ENCODE measurements around the gene TMEM132D. TPM values are rescaled to one million over a fixed set of nuclear protein-coding genes. Genes with fewer than 3 reads are reported as not detected.

Gene TMEM132D
- total and polyA plus RNA-seq, 2 of the 4 experiments (the other 2 are of a cell fraction) = not detected

DNA sequence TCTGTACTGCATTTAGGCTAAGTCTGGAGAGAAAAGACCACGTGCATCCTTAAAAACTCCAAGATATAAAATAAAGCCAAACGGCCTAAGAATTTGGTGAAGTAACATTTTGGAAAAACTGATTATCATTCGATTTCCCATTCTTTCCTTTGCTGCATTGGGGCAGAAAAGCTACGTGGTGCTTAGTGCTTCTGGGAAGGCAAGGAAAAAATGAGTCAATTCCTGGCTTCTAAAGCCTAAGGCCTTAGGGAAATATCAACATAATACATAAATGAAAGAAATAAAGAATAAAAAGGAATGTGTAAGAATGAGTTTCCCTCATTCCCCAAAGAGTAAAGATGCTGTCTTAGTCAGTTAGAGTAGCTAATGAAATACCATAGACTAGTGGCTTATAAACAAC lies 530.1 kb downstream of the TMEM132D start:
- no peak overlapping the region for H2AK9ac ChIP-seq (replicated peaks; ENCODE audit: low read depth, low read length, poor library complexity)
- no CpG with 5 or more reads among the region's 4 CpGs for WGBS, 2 experiments (ENCODE audit: extremely low coverage in 2 of 2, insufficient read length in 1 of 2)
- peaks cover 15% of the 10 kb centered on the region for H3K9me3 ChIP-seq (ENCODE audit: control insufficient read depth, insufficient read depth, low read length)
- no peak for ATAC-seq (ENCODE audit: low read depth)
- dilution Hi-C loops (cut with HindIII; ENCODE audit: low sequenced_read_pairs, unreplicated experiment) (no loop called here), intact Hi-C loops (cut with micrococcal nuclease) (no loop called here), in situ Hi-C loops (cut with MboI; ENCODE audit: low sequenced_read_pairs) (no loop called here)
- H3K23ac ChIP-seq (ENCODE audit: low read depth, low read length) = no peak overlapping the region
- H4K20me1 ChIP-seq (ENCODE audit: insufficient read depth, low read length) = no peaks in the 10 kb centered on the region
- H3K56ac ChIP-seq (ENCODE audit: extremely low read depth, insufficient read depth, low read length) = no peak overlapping the region
- H2BK20ac ChIP-seq (ENCODE audit: low read depth, low read length) = no peak overlapping the region
- TF ChIP-seq USF2 (IDR thresholded peaks at IDR 0.05; ENCODE audit: low read depth, low read length) (no peak), POLR2A (IDR thresholded peaks at IDR 0.05; ENCODE audit: low read depth, low read length) (no peak), RAD21 (IDR thresholded peaks at IDR 0.05; ENCODE audit: low read length) (no peak), NFE2L2 (IDR thresholded peaks at IDR 0.05; ENCODE audit: low read depth, low read length) (no peak), CHD1 (IDR thresholded peaks at IDR 0.05; ENCODE audit: low read depth, low read length) (no peak), MAFK (IDR thresholded peaks at IDR 0.05; ENCODE audit: low read depth, low read length) (no peak), MXI1 (IDR thresholded peaks at IDR 0.05; ENCODE audit: borderline replicate concordance, low read depth, low read length) (no peak), ELK1 (IDR thresholded peaks at IDR 0.05; ENCODE audit: borderline replicate concordance, low read depth, low read length) (no peak), BHLHE40 (IDR thresholded peaks at IDR 0.05; ENCODE audit: low read depth, low read length) (no peak), CEBPB (IDR thresholded peaks at IDR 0.05; ENCODE audit: low read depth, low read length) (no peak)
- no peak overlapping the region for H3K4ac ChIP-seq (ENCODE audit: low read depth, low read length)
- no peak overlapping the region for H2AFZ ChIP-seq (replicated peaks; ENCODE audit: low read length, poor library complexity)
- no peaks in the 10 kb centered on the region for H3K27me3 ChIP-seq (ENCODE audit: control insufficient read depth, insufficient read depth, low read length)
- H3K14ac ChIP-seq (replicated peaks; ENCODE audit: low read depth, low read length) = no peak overlapping the region
- no peak overlapping the region for H3K4me3 ChIP-seq (ENCODE audit: insufficient read depth, low read depth, low read length)
- no peak overlapping the region for H2BK120ac ChIP-seq (ENCODE audit: low read depth, low read length)
- no peaks in the 10 kb centered on the region for H3K36me3 ChIP-seq (ENCODE audit: control insufficient read depth, insufficient read depth, low read length)
- no peak overlapping the region for H4K91ac ChIP-seq (ENCODE audit: insufficient read depth, low read depth, low read length)
- no TSS peak for BruUV-seq (replicated peaks)
- no peaks in the 10 kb centered on the region for H3K9me1 ChIP-seq (ENCODE audit: insufficient read depth, low read length)
- ChIA-PET POLR2A (ENCODE audit: unreplicated experiment) (no interaction called here), CTCF (interaction anchor here (0.6 kb wide), 1 partner anchor 1246 kb away, joined by 6 read pairs; no protein-coding TSS in a partner anchor)
- no peak overlapping the region for H2BK15ac ChIP-seq (ENCODE audit: low read depth, low read length)
- H3K4me1 ChIP-seq (ENCODE audit: control insufficient read depth, insufficient read depth, low read length) = no peaks in the 10 kb centered on the region
- H2BK5ac ChIP-seq (ENCODE audit: low read depth, low read length, poor library complexity, severe bottlenecking) = no peak overlapping the region
- H3K18ac ChIP-seq (ENCODE audit: low read depth, low read length) = no peak overlapping the region
- no peak overlapping the region for H2AK5ac ChIP-seq (ENCODE audit: low read depth, low read length)
- no peaks in the 10 kb centered on the region for H3K79me1 ChIP-seq (ENCODE audit: low read depth in 1 of 2, low read length in 2 of 2)
- no peak overlapping the region for H3K4me2 ChIP-seq (ENCODE audit: low read depth, low read length)
- no peak for DNase-seq
- H3K27ac ChIP-seq (ENCODE audit: insufficient read depth, low read length) = no peak overlapping the region
- no peak overlapping the region for H3K9ac ChIP-seq (ENCODE audit: low read depth, low read length)
- H4K8ac ChIP-seq (ENCODE audit: low read depth in 2 of 2, low read length in 2 of 2) = no peak overlapping the region
- no peak overlapping the region for H4K5ac ChIP-seq (ENCODE audit: low read depth, low read length)
